HCT116 (cell line): ENCODE results near the gene XKR8. TPM values are rescaled to one million over a fixed set of nuclear protein-coding genes. Genes with fewer than 3 reads are reported as not detected.

ENCODE experiments used
- ATAC-seq: fragments of 200-7000 bp; cut with Tn5 transposase; 2 replicates; pipeline ENCODE4 v1.9.1; 2020; ENCODE audit warnings: mild to moderate bottlenecking, moderate library complexity
- Bru-seq: library from RNA; stranded (reverse); fragments of 400-500 nt; gene quantifications from one replicate; lab custom pipeline; 2021; lab: Mats Ljungman, UMichigan
- BruChase-seq, 2 experiments: library from RNA; stranded (reverse); fragments of 400-500 nt; gene quantifications; one replicate each; lab custom pipeline; 2021; lab: Mats Ljungman, UMichigan
- BruUV-seq: library from RNA; stranded (reverse); fragments of 400-500 nt; replicated peaks from 2 replicates; lab custom pipeline; 2021; lab: Mats Ljungman, UMichigan
- CTCF ChIA-PET: fragments of 300-600 bp; sonication (Branson Sonifier 250); formaldehyde crosslinking; loops from one replicate; lab custom pipeline; 2021; ENCODE audit warnings: antibody characterized with exemption; lab: Charles Lee
- POLR2A ChIA-PET: fragments of 300-600, 350-600 bp; sonication (Branson Sonifier 250); formaldehyde crosslinking; loops from one replicate; lab custom pipeline; 2021; ENCODE audit warnings: antibody characterized with exemption; lab: Charles Lee
- RAD21 ChIA-PET, 2 experiments: fragments of 300-600 bp; sonication (Branson Sonifier 250); formaldehyde crosslinking; loops; one replicate each; lab custom pipeline; 2023; ENCODE audit warnings: low total read pairs in 2 of 2; ENCODE audit not compliant: uncharacterized antibody in 2 of 2, unreplicated experiment in 2 of 2, low non-redundant PET in 1 of 2; lab: Charles Lee
- DNase-seq: peaks from one replicate; pipeline ENCODE4 v3.0.0-alpha.2; 2010; ENCODE audit warnings: low read depth, low spot score
- H2AFZ ChIP-seq: fragments of 200-600 bp; shearing (Covaris generic), sonication (generic); 2 replicates; pipeline ENCODE4 v1.6.1; 2017; ENCODE audit warnings: low read depth, mixed run types, mixed read lengths, antibody characterized with exemption, low read length; ENCODE audit not compliant: poor library complexity, severe bottlenecking
- H3K27ac ChIP-seq: 2 replicates; pipeline ENCODE4 v1.5.1; 2012; ENCODE audit warnings: low read depth, low read length
- H3K27me3 ChIP-seq: fragments of 200-600 bp; sonication (generic); 2 replicates; pipeline ENCODE4 v1.6.1; 2016; ENCODE audit warnings: mixed run types, low read length, mixed read lengths; ENCODE audit not compliant: insufficient read depth
- H3K36me3 ChIP-seq, 2 experiments: fragments of 200-500 bp in 1 of 2; fragments of 200-600 bp in 1 of 2; sonication (Bioruptor generic) in 1 of 2; sonication (generic) in 1 of 2; 2 replicates each; pipeline versions ENCODE4 v1.5.1 to v1.6.1; 2014 to 2016; ENCODE audit warnings: low read length in 2 of 2, inconsistent platforms in 1 of 2, mixed read lengths in 1 of 2, mixed run types in 1 of 2; ENCODE audit not compliant: insufficient read depth in 2 of 2, control insufficient read depth in 1 of 2
- H3K4me1 ChIP-seq, 2 experiments: fragments of 200-600 bp in 1 of 2; sonication (generic) in 1 of 2; 2 replicates each; pipeline versions ENCODE4 v1.5.1 to v1.6.1; 2012 to 2017; ENCODE audit warnings: low read length in 2 of 2, inconsistent platforms in 1 of 2, mild to moderate bottlenecking in 1 of 2, mixed read lengths in 1 of 2, mixed run types in 1 of 2, moderate library complexity in 1 of 2; ENCODE audit not compliant: insufficient read depth in 2 of 2, control insufficient read depth in 1 of 2
- H3K4me2 ChIP-seq: fragments of 200-600 bp; sonication (generic); 2 replicates; pipeline ENCODE4 v1.6.1; 2017; ENCODE audit warnings: mixed run types, low read length, mixed read lengths
- H3K4me3 ChIP-seq, 2 experiments: fragments of 200-600 bp in 1 of 2; sonication (generic) in 1 of 2; replicated peaks in 1 of 2; 2 replicates each; pipeline ENCODE4 v1.5.1; 2011 to 2016; ENCODE audit warnings: low read length in 2 of 2, control low read depth in 1 of 2, low read depth in 1 of 2, mild to moderate bottlenecking in 1 of 2, mixed read lengths in 1 of 2, mixed run types in 1 of 2
- H3K79me2 ChIP-seq: fragments of 200-600 bp; sonication (generic); 2 replicates; pipeline ENCODE4 v1.6.1; 2017; ENCODE audit warnings: mild to moderate bottlenecking, mixed run types, low read length, moderate library complexity, mixed read lengths; ENCODE audit not compliant: insufficient read depth
- H3K9ac ChIP-seq: fragments of 200-600 bp; sonication (generic); 2 replicates; pipeline ENCODE4 v1.6.1; 2016; ENCODE audit warnings: low read length, mixed read lengths
- H3K9me2 ChIP-seq: fragments of 200-600 bp; sonication (generic), shearing (Covaris generic); 2 replicates; pipeline ENCODE4 v1.6.1; 2017; ENCODE audit warnings: mixed run types, mild to moderate bottlenecking, moderate library complexity; ENCODE audit not compliant: insufficient read depth
- H3K9me3 ChIP-seq, 2 experiments: fragments of 200-500 bp in 1 of 2; fragments of 200-600 bp in 1 of 2; sonication (Bioruptor generic) in 1 of 2; sonication (generic) in 1 of 2; 2 replicates each; pipeline ENCODE4 v1.6.1; 2014 to 2017; ENCODE audit warnings: low read length in 2 of 2, mixed read lengths in 2 of 2, inconsistent platforms in 1 of 2, low read depth in 1 of 2, mild to moderate bottlenecking in 1 of 2, mixed run types in 1 of 2, moderate library complexity in 1 of 2; ENCODE audit not compliant: control insufficient read depth in 1 of 2, insufficient read depth in 1 of 2
- H4K20me1 ChIP-seq: fragments of 200-600 bp; sonication (generic), shearing (Covaris generic); 2 replicates; pipeline ENCODE4 v1.6.1; 2017; ENCODE audit warnings: mixed run types, mild to moderate bottlenecking, moderate library complexity; ENCODE audit not compliant: insufficient read depth
- ATF3 ChIP-seq: IDR thresholded peaks from 2 replicates; pipeline ENCODE4 v1.6.1; 2012
- CBX3 ChIP-seq: IDR thresholded peaks from 2 replicates; pipeline ENCODE4 v1.6.1; 2012; ENCODE audit warnings: low read depth
- CTCF ChIP-seq, 3 experiments: fragments of 200-600 bp in 1 of 3; sonication (generic) in 1 of 3; IDR thresholded peaks in 2 of 3; conservative IDR thresholded peaks in 1 of 3; 2 replicates each; pipeline ENCODE4 v1.5.1; 2012 to 2017; ENCODE audit warnings: low read depth in 2 of 3, low read length in 2 of 3, antibody characterized with exemption in 1 of 3, borderline replicate concordance in 1 of 3, control low read depth in 1 of 3, mild to moderate bottlenecking in 1 of 3, mixed read lengths in 1 of 3, mixed run types in 1 of 3, moderate library complexity in 1 of 3; ENCODE audit not compliant: insufficient read depth in 1 of 3
- POLR2A ChIP-seq: IDR thresholded peaks from 2 replicates; pipeline ENCODE4 v1.7.0; 2011; ENCODE audit warnings: borderline replicate concordance; ENCODE audit not compliant: insufficient read depth, insufficient read length; ENCODE audit errors: extremely low read depth
- POLR2AphosphoS5 ChIP-seq: IDR thresholded peaks from 2 replicates; pipeline ENCODE4 v1.6.1; 2011; ENCODE audit warnings: mild to moderate bottlenecking, low read depth, low read length, moderate library complexity
- RAD21 ChIP-seq: IDR thresholded peaks from 2 replicates; pipeline ENCODE4 v1.6.1; 2012; ENCODE audit warnings: low read depth, mild to moderate bottlenecking
- SP1 ChIP-seq: IDR thresholded peaks from 2 replicates; pipeline ENCODE4 v1.6.1; 2012; ENCODE audit warnings: low read depth
- TCF7L2 ChIP-seq: IDR thresholded peaks from 2 replicates; pipeline ENCODE4 v1.7.0; 2011; ENCODE audit warnings: borderline replicate concordance, inconsistent platforms; ENCODE audit not compliant: insufficient read depth, insufficient read length; ENCODE audit errors: extremely low read depth
- YY1 ChIP-seq: IDR thresholded peaks from 2 replicates; pipeline ENCODE4 v1.6.1; 2011; ENCODE audit warnings: low read length, low read depth, moderate library complexity, mild to moderate bottlenecking; ENCODE audit not compliant: insufficient replicate concordance; ENCODE audit errors: extremely low read depth
- ZFX ChIP-seq: fragments of 450-650 bp; IDR thresholded peaks from 2 replicates; pipeline ENCODE4 v1.6.1; 2017
- intact Hi-C: fragments of 100-400 bp; cut with micrococcal nuclease; formaldehyde crosslinking; loops from 2 replicates; pipeline ENCODE4 v1.10.0; 2022
- long read RNA-seq: library from polyadenylated mRNA; unstranded; transcript quantifications from one replicate; pipeline ENCODE4 v2.0.0, GENCODE V29; 2021; ENCODE audit not compliant: unreplicated experiment
- polyA plus RNA-seq: library from polyadenylated mRNA; unstranded; fragments of >200 nt; gene quantifications from 2 replicates; pipeline ENCODE4 v1.2.1, GENCODE V29; 2012; ENCODE audit warnings: missing spikeins
- total RNA-seq: library from RNA; stranded (reverse); gene quantifications from one replicate; pipeline ENCODE4 v1.2.1, GENCODE V29; 2021; ENCODE audit not compliant: unreplicated experiment

The XKR8 gene
- total RNA-seq (11.0 TPM), Bru-seq, nascent RNA (percentile 60 among the genes with signal in this experiment), BruChase-seq, experiment 1, labeled RNA remaining after a 6-hour chase (percentile 62 among the genes with signal in this experiment), BruChase-seq, experiment 2, labeled RNA remaining after a 2-hour chase (percentile 70 among the genes with signal in this experiment)
- polyA plus RNA-seq = 9.5 and 10.4 TPM in 2 replicates
- long read RNA-seq, transcript XKR8-201 (3 exons, 2,692 nt) = major isoform, 14 of 27 reads
- long read RNA-seq, partial matches to known transcripts = 7 of 27 reads
- long read RNA-seq, other reads (novel, unspliced or antisense) = 6 of 27 reads

GRCh38 chr1:27959792-27960603, at the start of gene XKR8:
Gene XKR8, plus strand, starts transcription at chr1:27959973. Its CDS starts 97 bp downstream, at chr1:27960070.
- H3K36me3 ChIP-seq = peaks cover 0 to 5% of the 10 kb centered on the region in 2 experiments; a peak in 1 of 4 replicates
- H3K27ac ChIP-seq = peak within 1 kb of the TSS; percentile 96
- no peaks in the 10 kb centered on the region for H4K20me1 ChIP-seq
- POLR2A ChIA-PET = interaction anchor here (1.0 to 2.3 kb wide), 2 partner anchors 9 to 12 kb away, joined by 3 to 6 read pairs; no protein-coding TSS in a partner anchor
- peak within 1 kb of the TSS; percentile 85 for H3K9ac ChIP-seq
- ATAC-seq = peak; percentile 91
- no peaks in the 10 kb centered on the region for H3K9me2 ChIP-seq
- TF ChIP-seq ATF3 (no peak; the same call in 1 of the 2 replicates), CBX3 (peak; percentile 44; the same call in 1 of the 2 replicates), ZFX (peak; percentile 94), SP1 (peak; percentile 8; the same call in 1 of the 2 replicates), POLR2AphosphoS5 (peak; percentile 87), YY1 (no peak), POLR2A (peak; percentile 62), RAD21 (peak; percentile 72), TCF7L2 (no peak), CTCF (IDR thresholded peaks at IDR 0.05 in 2 of 3, conservative IDR thresholded peaks at IDR 0.05 in 1 of 3; ENCODE audit: borderline replicate concordance in 1 of 3, insufficient read depth in 1 of 3, low read depth in 2 of 3, low read length in 2 of 3) (peak; percentile 52 to 93 (median 67))
- TF ChIP-seq, all 23 proteins: peak for 7
- peaks cover 7% of the 10 kb centered on the region; the same call in 1 of the 2 replicates for H3K79me2 ChIP-seq
- peak within 1 kb of the TSS; percentile 70 to 84 for H3K4me3 ChIP-seq
- intact Hi-C loops = no loop called here
- peak within 1 kb of the TSS; percentile 94 for H2AFZ ChIP-seq
- H3K9me3 ChIP-seq = no peaks in the 10 kb centered on the region
- RAD21 ChIA-PET = no interaction called here
- DNase-seq = peak; percentile 70
- H3K4me2 ChIP-seq = peak within 1 kb of the TSS; percentile 100
- CTCF ChIA-PET = interaction anchor here (0.6 to 1.5 kb wide), 2 partner anchors 9 to 339 kb away, joined by 4 read pairs; no protein-coding TSS in a partner anchor
- H3K4me1 ChIP-seq = peaks cover 17 to 36% of the 10 kb centered on the region in 2 experiments
- no peaks in the 10 kb centered on the region for H3K27me3 ChIP-seq
- no TSS peak for BruUV-seq
